GM21381 (cell line): ENCODE results near the gene KCNAB2.

Experiments used
- ATAC-seq: cut with Tn5 transposase; IDR thresholded peaks from one replicate; pipeline ENCODE4 v1.9.1; 2021; ENCODE audit warnings: mild to moderate bottlenecking, moderate library complexity; ENCODE audit not compliant: unreplicated experiment

KCNAB2 gene

GRCh38 chr1:6045561-6045960 is at the start of gene KCNAB2:
TSS of gene KCNAB2 (plus strand) at chr1:6045888. CDS start at chr1:6051537, 5,649 bp downstream.
- ATAC-seq: no peak

DNA sequence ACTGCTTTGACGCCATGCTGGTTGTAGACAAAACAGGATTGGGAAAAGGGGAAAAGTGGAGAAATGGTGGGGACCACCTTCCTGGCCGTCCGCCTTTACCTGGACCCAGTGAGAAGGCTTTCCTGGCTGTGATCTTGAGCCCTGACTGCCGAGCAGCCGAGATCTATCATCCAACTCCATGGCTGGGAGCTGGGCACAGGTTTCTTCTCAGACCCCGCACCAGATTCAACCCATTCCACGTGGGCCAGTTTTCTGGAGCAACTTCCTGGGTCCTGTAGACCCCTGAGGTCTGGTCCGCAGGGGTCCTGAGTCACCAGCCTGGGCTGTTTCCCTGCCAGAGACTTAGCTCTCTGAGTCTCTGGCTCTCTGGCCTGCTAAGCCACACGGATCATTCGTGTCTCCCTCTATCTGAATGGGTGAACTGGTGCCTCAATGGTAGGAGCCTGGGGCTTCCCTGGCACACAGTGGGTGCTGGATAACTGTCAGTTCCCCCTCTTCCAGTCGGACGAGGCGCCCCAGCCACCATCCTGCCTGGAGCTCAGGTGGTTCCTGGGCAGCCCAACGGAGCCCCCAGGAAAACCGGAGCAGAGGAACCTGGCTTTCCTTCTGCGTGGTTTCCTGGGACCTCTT is 48.9 kb upstream of the KCNAB2 start:
- no peak for ATAC-seq

DNA sequence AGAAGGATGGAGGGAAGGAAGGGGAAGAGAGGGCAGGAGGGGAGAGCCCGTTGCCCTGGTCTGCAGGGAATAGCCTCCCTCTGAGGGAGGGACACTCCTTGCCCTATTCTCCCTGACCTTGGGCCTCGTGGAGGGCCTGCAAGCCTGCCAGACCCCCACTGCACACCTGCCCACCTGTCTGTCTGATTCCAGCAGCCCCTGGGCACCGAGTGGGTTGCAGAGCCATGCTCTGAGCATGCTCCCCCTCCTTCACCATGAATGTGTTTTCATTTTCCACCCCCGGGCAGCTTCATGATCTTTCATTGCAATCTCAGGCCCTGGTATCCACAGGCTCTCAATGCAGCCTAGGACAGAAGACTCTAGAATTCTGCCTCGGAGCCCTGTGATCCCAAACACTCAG is 48.4 kb upstream of the KCNAB2 start:
- ATAC-seq: no peak

DNA sequence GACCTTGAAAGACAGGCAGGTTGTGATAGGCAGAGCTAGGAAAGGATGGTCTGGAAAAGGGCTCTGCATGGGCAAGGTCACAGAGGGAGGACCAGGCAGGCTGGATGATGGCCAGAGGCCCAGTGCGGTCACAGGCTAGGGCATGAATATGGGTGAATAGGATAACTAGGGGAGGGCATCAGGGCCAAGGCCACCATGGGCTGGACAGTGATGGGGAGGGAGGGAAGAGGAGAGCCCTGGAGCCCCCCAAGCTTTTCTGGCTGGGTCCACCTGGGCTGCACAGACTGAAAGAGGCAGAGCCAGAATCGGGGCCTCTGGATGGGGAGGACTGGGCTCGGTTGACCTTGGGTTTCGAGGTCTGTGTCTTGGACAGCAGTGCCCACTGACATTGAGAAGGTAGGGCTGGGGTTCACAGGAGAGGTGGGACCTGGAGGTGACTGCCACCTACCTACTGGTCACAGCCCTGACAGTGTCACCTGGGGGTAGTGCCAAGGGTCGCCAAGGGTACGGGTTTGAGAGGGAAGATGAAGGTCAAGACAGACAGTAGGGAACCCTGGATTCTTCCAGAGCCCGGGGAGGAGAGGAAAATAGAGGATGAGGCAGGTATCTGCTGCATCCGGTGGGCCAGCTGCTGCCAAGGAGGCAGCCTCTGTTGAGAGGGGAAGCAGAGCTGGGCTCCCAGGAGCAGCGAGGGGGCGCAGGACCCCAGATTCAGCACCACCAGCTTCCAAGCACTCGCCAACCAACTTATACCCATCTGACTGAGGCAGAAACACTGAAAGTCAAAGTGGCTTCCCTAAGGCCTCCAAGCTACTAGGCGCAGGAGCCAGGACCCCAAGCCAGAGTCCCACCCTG is 47.4 kb upstream of the KCNAB2 start:
- no peak for ATAC-seq

- ATAC-seq: no peak
These were observed 46.8 kb upstream of the KCNAB2 start for GRCh38 chr1:5998906-5999301.

GRCh38 chr1:5999711-6000443 is 45.8 kb upstream of the KCNAB2 start:
- ATAC-seq: no peak

DNA sequence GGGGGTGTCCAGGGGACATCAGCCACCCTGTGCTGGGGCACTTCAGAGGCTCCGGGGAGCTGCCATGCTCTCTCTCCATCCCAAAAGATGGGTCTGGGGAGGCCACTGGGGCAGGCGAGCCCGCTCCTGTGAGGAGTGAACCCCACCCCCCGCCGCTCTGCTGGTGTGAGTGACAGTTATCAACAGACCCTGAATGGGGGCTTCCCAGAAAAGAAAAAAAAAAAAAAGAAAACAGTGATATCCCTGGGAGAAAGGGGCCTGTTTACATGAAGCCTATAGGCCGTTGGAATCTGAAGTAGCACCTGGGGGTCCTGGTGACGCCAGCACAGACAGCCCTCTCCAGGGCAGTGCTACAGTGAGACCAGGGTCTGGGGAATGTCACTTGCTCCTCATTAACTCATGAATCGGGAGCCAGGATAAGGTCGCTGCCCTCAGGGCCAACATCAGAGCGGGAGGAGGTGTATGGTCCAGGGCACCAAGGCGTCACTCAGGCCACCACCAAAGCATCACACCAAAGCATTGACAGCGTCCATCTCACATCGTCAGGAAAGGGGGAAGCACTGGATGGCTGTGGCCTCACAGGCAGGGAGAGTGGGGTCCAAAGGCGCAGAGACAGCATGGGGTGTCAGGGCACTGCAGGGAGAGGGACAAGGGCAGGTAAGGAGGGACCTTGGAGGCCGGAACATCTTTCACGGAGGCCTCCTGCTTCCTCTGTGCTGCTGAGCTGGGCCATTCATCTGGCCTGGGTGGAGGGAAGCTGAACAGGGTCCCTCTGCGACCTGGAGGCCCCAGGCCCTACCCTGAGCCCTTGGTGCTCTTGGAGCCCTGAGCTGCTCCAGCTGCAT is 45.0 kb upstream of the KCNAB2 start:
- no peak for ATAC-seq

GRCh38 chr1:6001992-6002576 is 43.6 kb upstream of the KCNAB2 start:
- no peak for ATAC-seq

DNA sequence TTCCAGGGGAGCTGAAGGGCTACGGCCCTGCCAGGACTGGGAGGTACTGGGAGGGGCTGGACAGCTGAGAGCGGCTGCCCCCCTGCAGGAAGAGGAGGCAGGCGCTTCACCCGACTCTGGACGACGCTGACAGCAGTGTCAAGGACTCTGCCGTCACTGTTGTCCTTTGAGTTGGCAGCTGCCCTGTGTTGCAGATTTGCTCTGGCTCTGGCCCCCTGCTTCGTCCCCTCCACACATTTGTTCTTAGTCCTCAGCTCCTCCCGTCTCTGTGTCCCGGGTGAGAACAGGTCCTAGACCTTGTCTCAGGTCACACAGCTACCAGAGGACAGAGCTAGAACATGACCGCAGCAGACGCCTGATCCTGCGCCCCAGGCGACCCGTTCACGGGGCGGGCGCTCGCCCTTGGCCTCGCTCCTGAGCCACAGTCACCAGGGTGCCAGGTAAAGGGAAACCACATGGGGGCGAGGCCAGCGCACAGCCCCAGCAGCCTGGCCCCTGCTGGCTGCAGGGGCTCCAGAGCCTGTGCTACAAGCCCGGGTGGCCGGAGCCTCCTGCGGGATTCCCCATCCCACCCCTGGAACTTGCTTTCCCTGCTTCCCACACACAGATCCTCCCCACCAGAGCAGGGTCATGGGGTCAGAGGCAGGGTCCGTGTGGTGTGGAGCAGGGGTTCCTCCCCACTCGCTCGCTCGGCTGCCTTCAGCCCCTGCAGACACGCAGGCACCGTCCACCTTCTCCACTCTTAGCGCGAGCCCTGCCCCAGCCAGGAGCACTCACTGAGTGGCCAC is 42.8 kb upstream of the KCNAB2 start:
- ATAC-seq: no peak

- no peak for ATAC-seq
These were observed 41.9 kb upstream of the KCNAB2 start for GRCh38 chr1:6003568-6004411.

- ATAC-seq: no peak
These were observed 41.1 kb upstream of the KCNAB2 start for GRCh38 chr1:6004412-6005123.

- ATAC-seq: no peak
These were observed 40.3 kb upstream of the KCNAB2 start for GRCh38 chr1:6005276-6005917.

DNA sequence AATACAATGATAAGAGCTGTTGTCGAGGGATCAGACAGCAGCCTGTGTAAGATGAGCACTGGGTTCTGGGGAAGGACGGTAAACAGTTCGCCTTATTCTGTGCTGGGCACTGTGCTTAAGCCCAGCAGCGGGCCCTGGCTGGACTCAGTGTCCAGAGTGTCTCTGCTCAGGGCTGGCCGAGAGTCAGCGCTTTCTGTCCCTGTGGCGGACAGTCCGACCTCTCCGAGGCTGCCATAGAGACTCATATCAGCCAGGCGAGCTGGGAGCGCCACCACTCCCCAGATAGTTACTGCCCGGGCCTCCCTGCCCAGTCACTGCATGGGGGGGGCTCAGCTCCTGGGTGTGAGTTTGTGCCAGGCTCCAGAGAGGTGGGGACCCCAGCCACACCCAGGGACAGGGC is 38.8 kb upstream of the KCNAB2 start:
- no peak for ATAC-seq

DNA sequence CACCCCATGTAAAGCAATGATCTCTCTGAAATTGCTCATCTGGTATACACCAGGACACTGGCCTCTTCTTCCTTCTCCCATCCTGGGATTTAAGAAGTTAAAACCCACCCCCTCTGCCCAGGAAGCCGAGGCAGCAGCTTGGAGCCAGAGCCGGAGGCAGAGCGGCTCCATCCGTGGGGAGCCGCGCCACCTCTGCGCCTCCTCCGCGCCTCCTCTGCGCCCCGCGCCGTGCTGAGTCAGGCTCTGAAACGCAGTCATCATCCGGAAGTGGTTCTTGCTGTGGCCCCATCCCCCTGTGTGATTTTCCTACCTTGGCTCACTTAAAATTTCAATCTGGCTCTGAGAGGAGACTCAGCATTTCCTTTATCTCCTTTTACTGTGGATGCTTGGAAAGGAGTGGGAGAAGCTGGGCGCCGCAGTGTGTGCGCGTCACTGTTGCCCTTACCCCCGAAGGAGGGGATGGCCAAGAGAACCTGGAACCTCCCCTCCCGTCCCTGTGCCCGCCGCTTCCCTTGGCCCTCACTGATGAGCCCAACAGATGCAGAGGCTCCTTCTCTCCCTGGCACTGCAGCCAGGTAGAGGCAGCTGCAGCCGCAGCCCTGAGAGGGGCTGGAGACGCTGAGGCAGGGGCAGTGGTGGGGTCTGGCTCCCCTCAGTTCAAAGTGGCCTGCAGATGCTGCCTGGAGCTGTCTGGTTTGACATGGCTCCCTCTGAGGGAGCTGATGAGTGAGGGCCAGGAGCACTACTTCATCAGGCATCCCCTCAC is 38.2 kb upstream of the KCNAB2 start:
- no peak for ATAC-seq

DNA sequence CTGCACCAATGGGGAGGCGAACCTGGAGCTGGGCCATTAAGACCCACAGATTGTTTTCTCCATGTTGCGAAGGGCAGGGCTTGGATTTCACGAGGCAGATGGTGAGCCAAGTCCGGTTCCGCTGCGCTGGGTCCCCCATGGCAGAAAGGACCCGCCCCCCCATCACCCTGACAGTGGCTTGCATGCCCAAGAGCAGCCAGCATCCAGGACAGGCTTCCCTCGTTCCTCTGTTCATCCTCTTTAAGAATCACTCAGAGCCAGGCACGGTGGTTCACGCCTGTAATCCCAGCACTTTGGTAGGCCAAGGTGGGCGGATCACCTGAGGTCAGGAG is 37.6 kb upstream of the KCNAB2 start:
- no peak for ATAC-seq

GRCh38 chr1:6008696-6009095 is 37.0 kb upstream of the KCNAB2 start:
- no peak for ATAC-seq
